HG03432 (cell line): ENCODE measurements around the gene DEFB125.
"Not testable (repeated sequence)": the region's sequence is repeated elsewhere in the genome, so short reads cannot be mapped to it uniquely, and the experiment has no call there.

ENCODE experiments used
- ATAC-seq: cut with Tn5 transposase; IDR thresholded peaks from one replicate; pipeline ENCODE4 v1.9.1; 2021; ENCODE audit warnings: mild to moderate bottlenecking, moderate library complexity; ENCODE audit not compliant: unreplicated experiment

The DEFB125 gene, protein sequence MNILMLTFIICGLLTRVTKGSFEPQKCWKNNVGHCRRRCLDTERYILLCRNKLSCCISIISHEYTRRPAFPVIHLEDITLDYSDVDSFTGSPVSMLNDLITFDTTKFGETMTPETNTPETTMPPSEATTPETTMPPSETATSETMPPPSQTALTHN

DNA sequence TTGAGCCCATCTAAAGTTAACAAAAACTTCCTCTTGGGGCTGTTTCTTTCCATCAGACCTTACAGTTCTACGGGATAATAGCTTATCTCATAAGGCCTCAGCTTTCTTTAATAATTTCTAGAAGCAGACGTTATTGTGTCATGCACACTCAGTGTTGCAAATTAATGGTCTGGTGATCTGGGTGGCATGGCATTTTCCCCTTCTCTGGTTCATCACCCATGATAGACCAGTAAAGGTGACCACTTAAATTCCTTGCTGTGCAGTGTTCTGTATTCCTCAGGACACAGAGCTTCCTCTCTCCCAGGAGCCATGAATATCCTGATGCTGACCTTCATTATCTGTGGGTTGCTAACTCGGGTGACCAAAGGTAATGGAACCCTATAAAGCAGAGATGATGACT lies at the start of gene DEFB125:
Gene DEFB125, plus strand, starts transcription at position 272 of the 400 bp plus-strand sequence. Its CDS starts 38 bp downstream, at position 310.
- no peak for ATAC-seq

DNA sequence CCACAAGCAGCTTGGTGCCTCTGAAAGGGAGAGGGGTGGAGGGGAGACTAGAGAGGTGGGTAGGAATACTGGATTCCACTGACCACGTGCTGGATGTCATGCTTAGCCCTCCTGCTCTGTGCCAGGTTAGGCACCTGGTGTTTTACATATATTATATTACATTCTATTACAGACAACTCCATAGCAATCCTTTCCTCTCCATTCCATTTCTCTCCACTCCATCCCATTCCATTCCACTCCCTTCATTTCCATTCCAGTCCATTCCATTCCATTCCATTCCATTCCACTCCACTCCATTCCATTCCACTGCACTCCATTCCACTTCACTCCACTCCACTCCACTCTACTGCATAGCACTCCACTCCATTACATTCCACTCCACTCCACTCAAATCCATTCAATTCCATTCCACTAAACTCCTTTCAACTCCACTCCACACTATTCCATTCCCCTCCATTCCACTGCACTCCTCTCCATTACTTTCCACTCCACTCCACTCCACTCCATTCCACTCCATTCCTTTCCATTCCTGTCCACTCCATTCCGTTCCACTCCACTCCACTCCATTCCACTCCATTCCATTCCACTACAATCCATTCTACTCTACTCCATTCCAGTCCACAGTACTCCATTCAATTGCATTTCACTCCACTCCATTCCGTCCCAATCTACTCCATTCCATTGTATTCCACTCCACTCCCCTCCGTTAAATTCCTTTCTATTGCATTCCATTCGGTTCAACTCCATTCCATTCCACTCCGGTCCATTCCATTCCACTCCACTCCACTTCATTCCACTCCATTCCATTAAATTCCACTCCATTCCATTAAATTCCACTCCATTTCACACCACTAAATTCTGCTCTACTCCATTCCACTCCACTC lies 27.2 kb upstream of the DEFB125 start:
- no peak for ATAC-seq

DNA sequence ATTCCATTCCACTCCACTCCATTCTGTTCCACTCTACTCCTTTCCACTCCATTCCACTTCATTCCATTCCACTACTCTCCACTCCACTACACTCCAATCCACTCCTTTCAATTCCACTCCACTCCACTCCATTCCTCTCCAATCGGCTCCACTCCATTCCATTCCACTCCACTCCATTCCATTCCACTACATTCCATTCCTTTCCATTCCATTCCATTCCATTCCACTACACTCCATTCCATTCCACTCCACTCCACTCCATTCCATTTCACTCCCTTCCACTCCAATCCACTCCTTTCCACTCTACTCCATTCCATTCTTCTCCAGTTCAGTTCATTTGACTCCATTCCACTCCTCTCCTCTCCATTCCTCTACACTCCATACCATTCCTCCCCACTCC lies 26.2 kb upstream of the DEFB125 start:
- ATAC-seq, result no peak

DNA sequence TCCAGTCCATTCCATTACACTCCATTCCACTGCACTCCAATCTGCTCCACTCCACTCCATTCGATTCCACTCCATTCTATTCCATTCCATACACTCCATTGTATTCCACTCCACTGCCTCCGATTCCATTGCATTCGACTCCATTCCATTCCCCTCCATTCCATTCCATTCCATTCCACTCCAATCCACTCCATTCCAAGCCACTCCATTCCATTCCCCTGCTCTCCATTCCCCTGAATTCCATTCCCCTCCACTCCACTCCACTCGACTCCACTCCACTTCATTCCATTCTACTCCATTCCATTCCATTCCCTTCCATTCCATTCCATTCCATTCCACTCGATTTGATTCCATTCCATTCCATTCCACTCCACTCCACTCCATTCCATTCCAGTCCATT lies 25.7 kb upstream of the DEFB125 start:
- ATAC-seq, result no peak

DNA sequence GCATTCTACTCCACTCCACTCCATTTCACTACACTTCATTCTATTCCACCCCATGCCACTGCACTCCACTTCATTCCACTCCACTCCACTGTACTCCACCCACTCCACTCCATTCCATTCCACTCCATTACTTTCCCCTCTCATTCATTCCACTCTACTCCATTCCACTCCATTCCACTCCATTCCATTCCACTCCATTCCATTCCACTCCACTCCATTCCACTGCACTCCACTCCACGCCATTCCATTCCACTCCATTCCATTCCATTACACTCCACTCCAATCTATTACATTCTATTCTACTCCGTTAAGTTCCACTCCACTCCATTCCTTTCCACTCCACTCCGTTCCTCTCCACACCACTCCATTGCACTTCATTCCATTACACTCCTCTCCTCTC lies 25.0 kb upstream of the DEFB125 start:
- no peak for ATAC-seq

DNA sequence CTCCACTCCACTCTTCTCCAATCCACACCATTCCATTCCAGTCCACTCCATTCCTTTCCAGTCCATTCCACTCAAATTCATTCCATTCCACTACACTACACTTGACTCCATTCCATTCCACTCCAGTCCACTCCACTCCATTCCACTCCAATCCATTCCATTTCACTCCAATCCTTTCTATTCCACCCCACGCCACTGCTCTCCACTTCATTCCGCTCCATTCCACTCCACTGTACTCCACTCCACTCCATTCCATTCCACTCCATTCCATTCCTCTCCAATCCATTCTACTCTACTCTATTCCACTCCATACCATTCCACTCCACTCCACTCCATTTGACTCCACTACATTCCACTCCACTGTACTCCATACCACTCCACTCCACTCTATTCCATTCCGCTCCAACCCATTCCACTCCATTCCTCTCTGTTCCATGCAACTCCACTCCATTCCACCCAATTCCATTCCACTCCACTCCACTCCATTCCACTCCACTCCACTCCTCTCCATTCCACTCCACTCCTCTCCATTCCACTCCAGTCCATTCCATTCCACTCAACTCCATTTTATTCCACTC lies 23.4 kb upstream of the DEFB125 start:
- no peak for ATAC-seq

DNA sequence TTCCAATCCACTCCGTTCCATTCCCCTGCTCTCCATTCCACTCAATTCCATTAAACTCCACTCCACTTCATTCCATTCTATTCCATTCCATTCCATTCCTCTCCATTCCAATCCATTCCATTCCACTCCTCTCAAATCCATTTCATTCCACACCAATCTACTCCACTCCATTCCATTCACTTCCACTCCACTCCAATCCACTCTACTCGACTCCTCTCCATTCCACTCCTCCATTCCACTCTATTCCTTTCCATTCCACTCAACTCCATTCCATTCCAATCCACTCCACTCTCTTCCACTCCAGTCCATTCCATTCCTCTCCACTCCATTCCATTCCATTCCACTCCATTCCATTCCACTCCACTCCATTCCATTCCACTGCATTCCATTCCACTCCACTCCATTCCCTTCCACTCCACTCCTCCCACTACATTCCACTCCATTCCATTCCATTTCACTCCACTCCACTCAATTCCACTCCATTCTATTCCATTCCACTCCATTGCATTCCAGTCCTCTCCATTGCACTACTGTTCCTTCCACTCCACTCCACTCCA lies 22.6 kb upstream of the DEFB125 start:
- no peak for ATAC-seq

DNA sequence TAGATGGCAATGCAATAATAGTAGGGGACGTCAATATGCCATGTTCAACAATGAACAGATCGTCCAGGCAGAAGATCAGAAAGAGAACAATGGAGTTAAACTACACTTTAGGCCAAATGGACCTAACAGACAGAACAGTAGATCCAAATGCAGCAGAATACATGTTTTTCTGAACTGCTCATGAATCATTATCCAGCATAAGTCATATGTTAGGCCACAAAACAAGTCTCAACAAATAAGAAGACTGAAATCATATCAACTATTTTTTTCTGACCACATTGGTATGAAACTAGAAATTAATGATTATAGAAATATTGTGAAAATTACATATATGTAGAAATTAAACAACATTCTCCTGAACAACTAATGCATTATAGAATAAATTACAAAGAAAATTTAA lies 10.2 kb upstream of the DEFB125 start:
- no peak for ATAC-seq

DNA sequence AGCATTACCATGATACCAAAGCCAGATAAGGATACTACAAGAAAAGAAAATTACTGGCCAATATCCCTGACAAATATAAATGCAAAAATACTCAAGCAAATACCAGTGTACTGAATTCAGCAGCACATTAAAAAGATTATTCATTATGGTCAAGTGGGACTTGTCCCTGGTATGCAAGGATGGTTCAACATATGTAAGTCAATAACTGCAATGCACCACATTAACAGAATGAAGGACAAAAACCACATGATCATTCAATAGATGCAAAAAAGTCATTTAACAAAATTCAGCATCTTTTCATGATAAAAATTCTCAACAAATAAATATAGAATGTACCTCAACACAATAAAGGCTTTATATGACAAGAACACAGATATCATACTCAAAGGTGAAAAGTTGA lies 9.1 kb upstream of the DEFB125 start:
- no peak for ATAC-seq

DNA sequence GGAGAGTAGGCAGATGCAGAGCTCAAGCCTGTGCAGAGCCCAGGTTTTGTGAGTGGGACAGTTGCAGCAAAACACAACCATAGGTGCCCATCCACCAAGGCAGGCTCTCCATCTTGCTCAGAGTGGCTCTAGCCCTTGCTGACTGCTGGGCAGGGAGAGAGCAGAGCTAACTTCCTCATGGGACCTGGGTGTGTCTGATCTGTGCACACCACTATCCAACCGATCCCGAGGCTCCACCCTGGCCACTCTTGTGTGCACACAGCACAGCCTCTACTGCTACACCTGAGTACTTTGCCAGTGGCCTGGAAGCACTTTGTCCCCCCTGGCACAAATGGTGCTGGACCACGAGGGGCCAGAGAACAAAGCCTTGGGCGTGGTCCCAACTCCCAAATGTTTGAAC lies 7.9 kb upstream of the DEFB125 start:
- no peak for ATAC-seq

DNA sequence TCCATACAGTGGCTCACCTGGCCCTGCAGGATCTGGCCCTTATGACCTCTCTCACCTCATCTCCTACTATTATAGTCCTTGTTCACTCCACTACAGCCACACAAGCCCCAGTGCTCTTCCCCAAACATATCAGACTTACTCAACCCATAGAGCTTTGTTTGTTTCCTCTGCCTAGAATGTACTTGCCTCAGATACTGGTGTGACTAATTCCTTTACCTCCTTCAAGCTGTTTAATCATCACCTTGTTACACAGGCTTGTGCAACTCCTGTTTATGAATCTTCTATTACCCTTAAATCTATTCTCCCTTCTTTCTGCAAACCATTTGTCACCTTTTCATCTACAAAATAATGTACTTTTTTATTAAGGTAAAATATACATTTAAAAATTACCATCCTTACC lies 3.2 kb downstream of the DEFB125 start:
- ATAC-seq, result no peak

DNA sequence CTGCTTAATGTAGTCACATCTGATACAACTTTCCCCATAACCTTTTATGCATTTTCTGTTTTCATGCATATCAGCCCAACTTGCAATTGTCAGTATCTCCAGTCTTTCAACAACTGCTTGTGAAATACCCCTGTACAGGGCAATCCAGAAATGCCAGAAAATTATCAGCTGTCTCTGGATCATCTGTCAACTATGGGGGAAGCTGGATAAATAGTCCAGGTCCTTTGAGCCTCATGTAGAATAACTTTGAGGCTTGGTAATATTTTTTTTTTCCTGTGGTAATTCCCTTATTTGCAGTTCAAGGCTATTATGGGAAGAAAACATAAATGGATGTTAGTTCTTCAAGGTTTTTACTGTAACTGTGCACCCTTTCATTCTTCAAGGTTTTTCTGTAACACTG lies 6.2 kb downstream of the DEFB125 start:
- no peak for ATAC-seq

DNA sequence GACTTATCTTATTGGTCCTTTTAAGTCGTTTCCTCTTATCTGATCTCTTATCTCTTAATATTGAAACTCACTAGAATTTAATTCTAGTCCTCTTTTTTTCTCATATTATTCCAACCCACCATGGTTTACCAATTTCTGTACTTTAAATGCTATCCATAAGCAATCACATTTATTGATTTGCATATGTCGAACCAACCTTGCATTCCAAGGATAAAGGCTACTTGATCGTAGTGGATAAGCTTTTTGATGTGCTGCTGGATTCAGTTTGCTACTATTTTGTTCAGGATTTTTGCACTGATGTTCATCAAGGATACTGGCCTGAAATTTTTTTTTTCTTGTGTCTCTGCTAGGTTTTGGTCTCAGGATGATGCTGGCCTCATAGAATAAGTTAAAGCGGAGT lies 7.7 kb downstream of the DEFB125 start:
- no peak for ATAC-seq

DNA sequence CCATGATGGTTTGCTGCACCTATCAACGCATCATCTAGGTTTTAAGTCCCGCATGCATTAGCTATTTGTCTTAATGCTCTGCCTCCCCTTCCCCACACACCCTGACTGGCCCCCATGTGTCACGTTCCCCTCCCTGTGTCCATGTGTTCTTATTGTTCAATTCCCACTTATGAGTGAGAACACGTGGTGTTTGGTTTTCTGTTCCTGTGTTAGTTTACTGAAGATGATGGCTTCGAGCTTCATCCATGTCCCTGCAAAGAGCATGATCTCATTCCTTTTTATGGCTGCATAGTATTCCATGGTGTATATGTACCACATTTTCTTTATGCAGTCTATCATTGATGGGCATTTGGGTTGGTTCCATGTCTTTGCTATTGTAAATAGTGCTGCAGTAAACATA lies 10.2 kb downstream of the DEFB125 start:
- ATAC-seq, result not testable (repeated sequence)

DNA sequence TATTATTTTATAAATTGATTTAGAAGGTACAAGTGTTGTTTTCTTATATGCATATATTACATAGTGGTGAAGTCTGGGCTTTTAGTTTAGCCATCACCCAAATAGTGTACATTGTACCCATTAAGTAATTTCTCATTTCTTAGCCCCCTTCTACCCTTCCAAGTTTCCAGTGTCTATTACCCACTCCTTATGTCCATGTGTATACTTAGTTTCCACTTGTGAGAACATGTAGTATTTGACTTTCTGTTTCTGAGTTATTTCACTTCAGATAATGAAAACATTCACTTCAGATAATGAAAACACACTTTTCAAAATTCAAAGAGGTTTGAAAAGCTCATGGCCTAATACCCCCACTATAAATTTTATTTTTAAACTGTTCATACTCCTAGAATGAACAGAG lies 14.5 kb downstream of the DEFB125 start:
- ATAC-seq, result no peak

DNA sequence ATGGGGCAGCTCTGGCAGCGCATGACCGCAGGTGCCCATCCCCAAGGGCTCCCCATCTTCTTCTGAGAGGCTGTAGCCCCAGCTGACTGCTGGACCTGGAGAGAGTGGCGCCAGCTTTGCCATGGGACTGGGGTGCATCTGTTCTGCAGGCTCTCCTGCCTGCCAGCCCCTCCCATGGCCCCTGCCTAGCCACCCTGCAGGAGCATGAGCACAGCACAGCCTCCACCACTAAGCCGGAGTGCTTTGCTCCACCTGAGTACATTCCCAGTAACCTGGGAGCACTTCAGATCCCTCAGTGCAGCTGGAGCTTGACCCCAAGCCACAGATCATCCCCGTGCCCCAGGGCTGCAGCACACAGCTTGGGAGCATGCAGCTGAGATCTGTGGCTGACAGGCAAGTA lies 16.0 kb downstream of the DEFB125 start:
- no peak for ATAC-seq

DNA sequence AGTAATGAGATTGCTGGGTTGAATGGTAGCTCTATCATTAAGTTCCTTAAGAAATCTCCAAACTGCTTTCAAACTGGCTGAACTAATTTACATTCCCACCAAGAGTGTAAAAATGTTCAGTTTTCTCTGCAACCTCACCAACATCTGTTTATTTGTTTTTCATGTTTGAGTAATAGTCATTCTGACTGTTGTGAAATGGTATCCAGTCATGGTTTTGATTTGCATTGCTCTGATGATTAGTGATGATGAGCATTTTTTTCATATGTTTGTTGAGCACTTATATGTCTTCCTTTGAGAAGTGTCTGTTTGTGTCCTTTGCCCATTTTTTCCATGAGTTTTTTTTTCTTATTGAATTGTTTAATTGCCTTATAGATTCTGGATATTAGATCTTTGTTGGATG lies 24.9 kb downstream of the DEFB125 start:
- ATAC-seq, result no peak

DNA sequence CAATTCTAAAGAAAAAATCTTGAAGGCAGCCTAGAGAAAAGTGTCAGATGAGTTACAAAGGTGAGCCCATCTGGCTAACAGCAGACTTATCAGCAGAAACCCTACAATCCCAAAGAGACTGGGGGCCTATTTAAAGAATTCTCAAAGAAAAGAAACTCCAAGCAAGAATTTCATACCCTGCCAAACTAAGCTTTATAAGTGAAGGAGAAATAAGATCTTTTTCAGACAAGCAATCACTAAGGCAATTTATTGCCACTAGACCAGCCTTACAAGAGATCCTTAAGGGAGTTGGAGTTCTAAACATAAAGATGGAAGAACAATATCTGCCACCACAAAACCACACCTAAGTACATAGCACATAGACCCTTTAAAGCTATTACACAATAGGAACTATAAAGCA lies 30.0 kb downstream of the DEFB125 start:
- no peak for ATAC-seq

DNA sequence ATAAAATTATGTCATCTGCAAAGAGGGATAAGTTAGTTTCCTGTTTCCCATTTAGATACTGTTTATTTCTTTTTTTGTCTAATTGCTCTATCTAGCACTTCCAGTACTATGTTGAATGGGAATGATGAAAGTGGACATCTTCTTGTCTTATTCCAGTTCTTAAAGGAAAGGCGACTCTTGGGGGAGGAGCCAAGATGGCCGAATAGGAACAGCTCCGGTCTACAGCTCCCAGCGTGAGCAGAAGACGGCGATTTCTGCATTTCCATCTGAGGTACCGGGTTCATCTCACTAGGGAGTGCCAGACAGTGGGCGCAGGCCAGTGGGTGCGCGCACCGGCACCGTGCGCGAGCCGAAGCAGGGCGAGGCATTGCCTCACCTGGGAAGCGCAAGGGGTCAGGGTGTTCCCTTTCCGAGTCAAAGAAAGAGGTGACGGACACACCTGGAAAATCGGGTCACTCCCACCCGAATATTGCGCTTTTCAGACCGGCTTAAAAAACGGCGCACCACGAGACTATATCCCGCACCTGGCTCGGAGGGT lies 42.4 kb downstream of the DEFB125 start:
- not testable (repeated sequence) for ATAC-seq

DNA sequence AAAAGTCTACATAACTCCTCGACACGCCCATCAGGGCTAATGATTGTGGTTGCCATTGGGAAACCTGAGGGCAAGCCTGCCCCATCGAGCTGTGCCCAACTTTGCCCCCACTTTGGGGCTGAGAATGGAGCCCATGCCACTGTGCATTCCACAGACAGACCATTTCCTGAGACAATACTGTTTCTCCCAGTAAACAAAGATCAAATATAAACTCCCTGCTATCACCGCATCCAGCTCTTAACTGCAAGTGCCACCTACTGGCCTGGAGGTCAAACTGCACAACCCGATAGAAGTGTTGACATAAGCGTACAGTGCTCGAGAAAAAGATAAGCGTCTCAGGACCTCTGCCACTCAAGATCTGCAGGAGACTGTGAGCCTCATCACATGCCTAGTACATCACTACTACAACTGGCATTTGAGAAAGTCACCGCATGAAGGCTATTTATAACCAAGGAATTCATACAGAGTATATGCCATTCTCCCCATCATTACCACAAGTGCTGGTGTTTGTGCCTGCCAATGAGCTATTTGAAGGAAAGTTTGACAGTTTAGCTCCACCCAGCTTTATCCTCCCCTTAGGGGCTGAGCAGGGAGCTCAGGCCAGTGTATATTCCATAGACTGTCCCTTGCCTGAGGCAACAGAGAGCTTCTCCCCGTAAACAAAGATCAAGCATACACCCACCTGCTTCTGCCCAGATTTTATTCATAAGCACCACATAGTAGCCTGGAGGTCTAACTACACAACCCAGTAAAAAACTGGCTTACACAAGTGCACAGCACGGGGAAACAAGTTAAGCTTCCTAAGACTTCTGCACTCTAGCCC lies 50.4 kb downstream of the DEFB125 start:
- ATAC-seq, result no peak

DNA sequence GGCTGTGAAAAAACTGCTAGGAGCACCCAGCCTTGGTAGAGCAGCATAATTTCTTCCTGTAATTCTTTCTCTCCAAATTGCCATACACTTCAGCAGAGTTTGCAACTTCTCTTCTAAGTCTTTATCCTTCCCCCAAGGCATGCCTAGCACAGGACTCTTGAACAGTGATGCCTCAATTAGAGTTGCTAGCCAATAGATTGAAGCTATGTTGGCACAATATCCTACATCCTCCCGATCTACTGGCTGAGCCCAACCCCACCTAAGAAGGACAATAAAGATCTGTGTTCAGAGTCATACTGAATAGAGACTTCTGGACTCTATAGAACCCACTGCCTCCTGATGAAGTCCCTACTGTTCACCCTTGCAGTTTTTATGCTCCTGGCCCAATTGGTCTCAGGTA lies 54.8 kb downstream of the DEFB125 start, which contains the start of gene DEFB126:
Gene DEFB126, plus strand, starts transcription at position 301 of the 400 bp plus-strand sequence. Its CDS starts 39 bp downstream, at position 340.
- no peak for ATAC-seq
